Esophagus muscularis mucosa (tissue), 4 donors: ENCODE measurements around the gene PAOX. TPM values are rescaled to one million over a fixed set of nuclear protein-coding genes. Genes with fewer than 3 reads are reported as not detected.

Source experiments
- DNase-seq: peaks from one replicate; pipeline ENCODE4 v3.0.0-alpha.2; 2017; ENCODE audit errors: extremely low spot score
- H3K27ac ChIP-seq, 4 donors: fragments of 200-600 bp; sonication (generic); replicated peaks in 1 of 4; 1 replicate in 3 of 4; 2 replicates in 1 of 4; pipeline ENCODE4 v1.5.1; 2016 to 2019; ENCODE audit warnings: mild to moderate bottlenecking in 1 of 4
- H3K27me3 ChIP-seq, 4 donors: fragments of 200-600 bp; sonication (generic); one replicate each; pipeline versions ENCODE4 v1.5.1 to v1.6.0; 2016 to 2019
- H3K36me3 ChIP-seq, 4 donors: fragments of 200-600 bp; sonication (generic); one replicate each; pipeline ENCODE4 v1.5.1; 2016 to 2019
- H3K4me1 ChIP-seq, 4 donors: fragments of 200-600 bp; sonication (generic); one replicate each; pipeline ENCODE4 v1.5.1; 2016 to 2019
- H3K4me3 ChIP-seq, 4 donors: fragments of 200-600 bp; sonication (generic); 1 replicate in 2 of 4; 2 replicates in 2 of 4; pipeline ENCODE4 v1.5.1; 2016 to 2019; ENCODE audit warnings: mild to moderate bottlenecking in 4 of 4, moderate library complexity in 1 of 4
- H3K9me3 ChIP-seq, 4 donors: fragments of 200-600 bp; sonication (generic); 1 replicate in 3 of 4; 2 replicates in 1 of 4; pipeline ENCODE4 v1.5.1; 2016 to 2019
- CTCF ChIP-seq, 3 experiments: fragments of 200-600 bp in 2 of 3; fragments of 450-650 bp in 1 of 3; sonication (generic) in 2 of 3; IDR thresholded peaks; one replicate each; pipeline ENCODE4 v1.5.1; 2017 to 2019; ENCODE audit warnings: antibody characterized with exemption in 3 of 3, mild to moderate bottlenecking in 2 of 3, moderate library complexity in 1 of 3
- EP300 ChIP-seq: sonication (generic); formaldehyde crosslinking; IDR thresholded peaks from one replicate; pipeline ENCODE4 v1.6.1; 2017; ENCODE audit warnings: antibody characterized with exemption
- POLR2A ChIP-seq: fragments of 450-650 bp; IDR thresholded peaks from one replicate; pipeline ENCODE4 v1.6.1; 2017; ENCODE audit warnings: antibody characterized with exemption, moderate library complexity, mild to moderate bottlenecking, low read depth
- POLR2AphosphoS5 ChIP-seq, 2 donors: sonication (generic); formaldehyde crosslinking; IDR thresholded peaks; one replicate each; pipeline ENCODE4 v1.6.1; 2017; ENCODE audit warnings: antibody characterized with exemption in 2 of 2
- WGBS: methylation state at CpG from one replicate; pipeline ENCODE4 v1.1.5; 2018; 5-methylcytosine and 5-hydroxymethylcytosine counted together
- intact Hi-C: fragments of 100-400 bp; cut with DNase I; formaldehyde crosslinking; loops from one replicate; pipeline ENCODE4 v1.15.1; 2023
- total RNA-seq, 4 donors: library from RNA; depleted of rRNA; stranded (reverse); fragments of >200 nt; gene quantifications; one replicate each; pipeline versions ENCODE4 v1.1.0 to v1.2.1, GENCODE V29; 2016

PAOX gene
- total RNA-seq, 4 donors from 2014 or later: 10.1 to 15.0 (median 14.3) TPM

- 89% methylated on average over 19 of the region's 19 CpGs for WGBS
- intact Hi-C loops: no loop called here
- no peak overlapping the region for H3K4me3 ChIP-seq
- H3K4me1 ChIP-seq: peaks cover 8 to 20% (median 14%) of the 10 kb centered on the region in 4 donors
- peaks cover 10 to 66% (median 49%) of the 10 kb centered on the region in 4 donors for H3K36me3 ChIP-seq
- H3K27ac ChIP-seq: no peak overlapping the region
- TF ChIP-seq EP300 (no peak), POLR2AphosphoS5 (IDR thresholded peaks at IDR 0.05) (no peak), POLR2A (no peak), CTCF (IDR thresholded peaks at IDR 0.05) (no peak)
- no peaks in the 10 kb centered on the region for H3K9me3 ChIP-seq
- no peaks in the 10 kb centered on the region for H3K27me3 ChIP-seq
- no peak for DNase-seq
These were observed 17.1 kb downstream of the PAOX start for GRCh38 chr10:133396035-133396624.

GRCh38 chr10:133397938-133398337 is 18.9 kb downstream of the PAOX start:
- Histone ChIP-seq H3K4me3 (no peak overlapping the region), H3K36me3 (peaks cover 26 to 76% (median 63%) of the 10 kb centered on the region in 4 donors), H3K4me1 (peaks cover 8 to 20% (median 14%) of the 10 kb centered on the region in 4 donors), H3K9me3 (no peaks in the 10 kb centered on the region), H3K27me3 (no peaks in the 10 kb centered on the region), H3K27ac (no peak overlapping the region)
- 99% methylated on average over 7 of the region's 7 CpGs for WGBS
- intact Hi-C loops: no loop called here
- TF ChIP-seq POLR2AphosphoS5 (IDR thresholded peaks at IDR 0.05) (no peak), POLR2A (no peak)
- no peak for DNase-seq

- Histone ChIP-seq H3K27me3 (no peaks in the 10 kb centered on the region), H3K27ac (no peak overlapping the region), H3K4me3 (no peak overlapping the region), H3K9me3 (no peaks in the 10 kb centered on the region), H3K4me1 (peaks cover 8 to 15% (median 13%) of the 10 kb centered on the region in 4 donors), H3K36me3 (peaks cover 32 to 87% (median 72%) of the 10 kb centered on the region in 4 donors)
- DNase-seq: no peak
- intact Hi-C loops: no loop called here
- 95% methylated on average over 8 of the region's 19 CpGs for WGBS
- TF ChIP-seq CTCF (IDR thresholded peaks at IDR 0.05): no peak
- TF ChIP-seq EP300: no peak
- TF ChIP-seq POLR2AphosphoS5 (IDR thresholded peaks at IDR 0.05): no peak
- no peak for TF ChIP-seq POLR2A
These were observed 20.1 kb downstream of the PAOX start for GRCh38 chr10:133399123-133399601.

- intact Hi-C loops: no loop called here
- no peak for DNase-seq
These were observed 21.8 kb downstream of the PAOX start for GRCh38 chr10:133400624-133401424.

More at GRCh38 chr10:133400624-133401424, 21.8 kb downstream of the PAOX start:
- TF ChIP-seq POLR2A (no peak), POLR2AphosphoS5 (IDR thresholded peaks at IDR 0.05) (no peak), CTCF (IDR thresholded peaks at IDR 0.05) (no peak), EP300 (no peak)
- H3K27me3 ChIP-seq: no peaks in the 10 kb centered on the region
- H3K4me3 ChIP-seq: no peak overlapping the region
- H3K9me3 ChIP-seq: no peaks in the 10 kb centered on the region
- H3K27ac ChIP-seq: no peak overlapping the region
- peaks cover 35 to 99% (median 81%) of the 10 kb centered on the region in 4 donors for H3K36me3 ChIP-seq
- H3K4me1 ChIP-seq: peaks cover 0 to under 1% (median 0%) of the 10 kb centered on the region in 4 donors
- 87% methylated on average over 10 of the region's 10 CpGs for WGBS
